GM23338 (cell line): ENCODE data around the gene SPATS1.

ENCODE experiments used
- CREB1 ChIP-seq: fragments of 250-450 bp; sonication (Bioruptor Pico); IDR thresholded peaks from 2 replicates; pipeline ENCODE4 v1.5.0; 2020; ENCODE audit warnings: low read depth, mild to moderate bottlenecking, moderate library complexity
- EZH2 ChIP-seq: fragments of 200-600 bp; sonication (generic); IDR thresholded peaks from one replicate; pipeline ENCODE4 v1.8.0; 2017; ENCODE audit warnings: antibody characterized with exemption, mild to moderate bottlenecking, low read depth; ENCODE audit not compliant: unreplicated experiment
- EZH2phosphoT487 ChIP-seq: fragments of 200-600 bp; sonication (generic); IDR thresholded peaks from one replicate; pipeline ENCODE4 v1.8.1; 2018; ENCODE audit warnings: antibody characterized with exemption; ENCODE audit not compliant: unreplicated experiment
- JUNB ChIP-seq: IDR thresholded peaks from one replicate; pipeline ENCODE4 v1.6.1; 2016; ENCODE audit warnings: antibody characterized with exemption; ENCODE audit not compliant: unreplicated experiment
- NANOG ChIP-seq: IDR thresholded peaks from 2 replicates; pipeline ENCODE4 v1.6.1; 2016; ENCODE audit warnings: antibody characterized with exemption, borderline replicate concordance
- POLR2AphosphoS5 ChIP-seq: IDR thresholded peaks from 2 replicates; pipeline ENCODE4 v1.6.1; 2016; ENCODE audit warnings: antibody characterized with exemption, low read depth
- ZNF114 ChIP-seq: fragments of 250-450 bp; sonication (Bioruptor Pico); IDR thresholded peaks from 2 replicates; pipeline ENCODE4 v1.5.0; 2020; ENCODE audit warnings: mild to moderate bottlenecking, moderate library complexity
- ZNF331 ChIP-seq: fragments of 250-450 bp; sonication (Bioruptor Pico); IDR thresholded peaks from 2 replicates; pipeline ENCODE4 v1.5.0; 2020; ENCODE audit warnings: low read depth, mild to moderate bottlenecking, moderate library complexity
- TF ChIP-seq, protein P1 (sequence below), 2 experiments: fragments of 200-600 bp in 1 of 2; sonication (generic) in 1 of 2; conservative IDR thresholded peaks; 2 replicates each; pipeline versions ENCODE4 v1.5.1 to v1.6.1; 2016 to 2017; ENCODE audit warnings: antibody characterized with exemption in 2 of 2, low read depth in 2 of 2, mild to moderate bottlenecking in 2 of 2, moderate library complexity in 1 of 2
- TF ChIP-seq, protein P2 (sequence below): IDR thresholded peaks from one replicate; pipeline ENCODE4 v1.6.1; 2018; ENCODE audit warnings: antibody characterized with exemption; ENCODE audit not compliant: unreplicated experiment
- TF ChIP-seq, protein P3 (sequence below): IDR thresholded peaks from 2 replicates; pipeline ENCODE4 v1.6.1; 2016; ENCODE audit warnings: antibody characterized with exemption
- TF ChIP-seq, protein P4 (sequence below): fragments of 250-450 bp; sonication (Bioruptor Pico); IDR thresholded peaks from 2 replicates; pipeline ENCODE4 v1.5.0; 2020; ENCODE audit warnings: mild to moderate bottlenecking, moderate library complexity

- no peak for TF ChIP-seq EZH2phosphoT487
- TF ChIP-seq, protein P1, sequence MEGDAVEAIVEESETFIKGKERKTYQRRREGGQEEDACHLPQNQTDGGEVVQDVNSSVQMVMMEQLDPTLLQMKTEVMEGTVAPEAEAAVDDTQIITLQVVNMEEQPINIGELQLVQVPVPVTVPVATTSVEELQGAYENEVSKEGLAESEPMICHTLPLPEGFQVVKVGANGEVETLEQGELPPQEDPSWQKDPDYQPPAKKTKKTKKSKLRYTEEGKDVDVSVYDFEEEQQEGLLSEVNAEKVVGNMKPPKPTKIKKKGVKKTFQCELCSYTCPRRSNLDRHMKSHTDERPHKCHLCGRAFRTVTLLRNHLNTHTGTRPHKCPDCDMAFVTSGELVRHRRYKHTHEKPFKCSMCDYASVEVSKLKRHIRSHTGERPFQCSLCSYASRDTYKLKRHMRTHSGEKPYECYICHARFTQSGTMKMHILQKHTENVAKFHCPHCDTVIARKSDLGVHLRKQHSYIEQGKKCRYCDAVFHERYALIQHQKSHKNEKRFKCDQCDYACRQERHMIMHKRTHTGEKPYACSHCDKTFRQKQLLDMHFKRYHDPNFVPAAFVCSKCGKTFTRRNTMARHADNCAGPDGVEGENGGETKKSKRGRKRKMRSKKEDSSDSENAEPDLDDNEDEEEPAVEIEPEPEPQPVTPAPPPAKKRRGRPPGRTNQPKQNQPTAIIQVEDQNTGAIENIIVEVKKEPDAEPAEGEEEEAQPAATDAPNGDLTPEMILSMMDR (conservative IDR thresholded peaks at IDR 0.05; ENCODE audit: low read depth in 2 of 2) = no peak
- TF ChIP-seq POLR2AphosphoS5 = no peak
- no peak for TF ChIP-seq EZH2
- TF ChIP-seq, protein P2, sequence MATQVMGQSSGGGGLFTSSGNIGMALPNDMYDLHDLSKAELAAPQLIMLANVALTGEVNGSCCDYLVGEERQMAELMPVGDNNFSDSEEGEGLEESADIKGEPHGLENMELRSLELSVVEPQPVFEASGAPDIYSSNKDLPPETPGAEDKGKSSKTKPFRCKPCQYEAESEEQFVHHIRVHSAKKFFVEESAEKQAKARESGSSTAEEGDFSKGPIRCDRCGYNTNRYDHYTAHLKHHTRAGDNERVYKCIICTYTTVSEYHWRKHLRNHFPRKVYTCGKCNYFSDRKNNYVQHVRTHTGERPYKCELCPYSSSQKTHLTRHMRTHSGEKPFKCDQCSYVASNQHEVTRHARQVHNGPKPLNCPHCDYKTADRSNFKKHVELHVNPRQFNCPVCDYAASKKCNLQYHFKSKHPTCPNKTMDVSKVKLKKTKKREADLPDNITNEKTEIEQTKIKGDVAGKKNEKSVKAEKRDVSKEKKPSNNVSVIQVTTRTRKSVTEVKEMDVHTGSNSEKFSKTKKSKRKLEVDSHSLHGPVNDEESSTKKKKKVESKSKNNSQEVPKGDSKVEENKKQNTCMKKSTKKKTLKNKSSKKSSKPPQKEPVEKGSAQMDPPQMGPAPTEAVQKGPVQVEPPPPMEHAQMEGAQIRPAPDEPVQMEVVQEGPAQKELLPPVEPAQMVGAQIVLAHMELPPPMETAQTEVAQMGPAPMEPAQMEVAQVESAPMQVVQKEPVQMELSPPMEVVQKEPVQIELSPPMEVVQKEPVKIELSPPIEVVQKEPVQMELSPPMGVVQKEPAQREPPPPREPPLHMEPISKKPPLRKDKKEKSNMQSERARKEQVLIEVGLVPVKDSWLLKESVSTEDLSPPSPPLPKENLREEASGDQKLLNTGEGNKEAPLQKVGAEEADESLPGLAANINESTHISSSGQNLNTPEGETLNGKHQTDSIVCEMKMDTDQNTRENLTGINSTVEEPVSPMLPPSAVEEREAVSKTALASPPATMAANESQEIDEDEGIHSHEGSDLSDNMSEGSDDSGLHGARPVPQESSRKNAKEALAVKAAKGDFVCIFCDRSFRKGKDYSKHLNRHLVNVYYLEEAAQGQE = no peak
- no peak for TF ChIP-seq JUNB
- TF ChIP-seq ZNF114 (CRISPR knock-in tag) = no peak
- no peak for TF ChIP-seq ZNF331
- TF ChIP-seq, protein P3, sequence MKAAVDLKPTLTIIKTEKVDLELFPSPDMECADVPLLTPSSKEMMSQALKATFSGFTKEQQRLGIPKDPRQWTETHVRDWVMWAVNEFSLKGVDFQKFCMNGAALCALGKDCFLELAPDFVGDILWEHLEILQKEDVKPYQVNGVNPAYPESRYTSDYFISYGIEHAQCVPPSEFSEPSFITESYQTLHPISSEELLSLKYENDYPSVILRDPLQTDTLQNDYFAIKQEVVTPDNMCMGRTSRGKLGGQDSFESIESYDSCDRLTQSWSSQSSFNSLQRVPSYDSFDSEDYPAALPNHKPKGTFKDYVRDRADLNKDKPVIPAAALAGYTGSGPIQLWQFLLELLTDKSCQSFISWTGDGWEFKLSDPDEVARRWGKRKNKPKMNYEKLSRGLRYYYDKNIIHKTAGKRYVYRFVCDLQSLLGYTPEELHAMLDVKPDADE = no peak
- TF ChIP-seq, protein P4, sequence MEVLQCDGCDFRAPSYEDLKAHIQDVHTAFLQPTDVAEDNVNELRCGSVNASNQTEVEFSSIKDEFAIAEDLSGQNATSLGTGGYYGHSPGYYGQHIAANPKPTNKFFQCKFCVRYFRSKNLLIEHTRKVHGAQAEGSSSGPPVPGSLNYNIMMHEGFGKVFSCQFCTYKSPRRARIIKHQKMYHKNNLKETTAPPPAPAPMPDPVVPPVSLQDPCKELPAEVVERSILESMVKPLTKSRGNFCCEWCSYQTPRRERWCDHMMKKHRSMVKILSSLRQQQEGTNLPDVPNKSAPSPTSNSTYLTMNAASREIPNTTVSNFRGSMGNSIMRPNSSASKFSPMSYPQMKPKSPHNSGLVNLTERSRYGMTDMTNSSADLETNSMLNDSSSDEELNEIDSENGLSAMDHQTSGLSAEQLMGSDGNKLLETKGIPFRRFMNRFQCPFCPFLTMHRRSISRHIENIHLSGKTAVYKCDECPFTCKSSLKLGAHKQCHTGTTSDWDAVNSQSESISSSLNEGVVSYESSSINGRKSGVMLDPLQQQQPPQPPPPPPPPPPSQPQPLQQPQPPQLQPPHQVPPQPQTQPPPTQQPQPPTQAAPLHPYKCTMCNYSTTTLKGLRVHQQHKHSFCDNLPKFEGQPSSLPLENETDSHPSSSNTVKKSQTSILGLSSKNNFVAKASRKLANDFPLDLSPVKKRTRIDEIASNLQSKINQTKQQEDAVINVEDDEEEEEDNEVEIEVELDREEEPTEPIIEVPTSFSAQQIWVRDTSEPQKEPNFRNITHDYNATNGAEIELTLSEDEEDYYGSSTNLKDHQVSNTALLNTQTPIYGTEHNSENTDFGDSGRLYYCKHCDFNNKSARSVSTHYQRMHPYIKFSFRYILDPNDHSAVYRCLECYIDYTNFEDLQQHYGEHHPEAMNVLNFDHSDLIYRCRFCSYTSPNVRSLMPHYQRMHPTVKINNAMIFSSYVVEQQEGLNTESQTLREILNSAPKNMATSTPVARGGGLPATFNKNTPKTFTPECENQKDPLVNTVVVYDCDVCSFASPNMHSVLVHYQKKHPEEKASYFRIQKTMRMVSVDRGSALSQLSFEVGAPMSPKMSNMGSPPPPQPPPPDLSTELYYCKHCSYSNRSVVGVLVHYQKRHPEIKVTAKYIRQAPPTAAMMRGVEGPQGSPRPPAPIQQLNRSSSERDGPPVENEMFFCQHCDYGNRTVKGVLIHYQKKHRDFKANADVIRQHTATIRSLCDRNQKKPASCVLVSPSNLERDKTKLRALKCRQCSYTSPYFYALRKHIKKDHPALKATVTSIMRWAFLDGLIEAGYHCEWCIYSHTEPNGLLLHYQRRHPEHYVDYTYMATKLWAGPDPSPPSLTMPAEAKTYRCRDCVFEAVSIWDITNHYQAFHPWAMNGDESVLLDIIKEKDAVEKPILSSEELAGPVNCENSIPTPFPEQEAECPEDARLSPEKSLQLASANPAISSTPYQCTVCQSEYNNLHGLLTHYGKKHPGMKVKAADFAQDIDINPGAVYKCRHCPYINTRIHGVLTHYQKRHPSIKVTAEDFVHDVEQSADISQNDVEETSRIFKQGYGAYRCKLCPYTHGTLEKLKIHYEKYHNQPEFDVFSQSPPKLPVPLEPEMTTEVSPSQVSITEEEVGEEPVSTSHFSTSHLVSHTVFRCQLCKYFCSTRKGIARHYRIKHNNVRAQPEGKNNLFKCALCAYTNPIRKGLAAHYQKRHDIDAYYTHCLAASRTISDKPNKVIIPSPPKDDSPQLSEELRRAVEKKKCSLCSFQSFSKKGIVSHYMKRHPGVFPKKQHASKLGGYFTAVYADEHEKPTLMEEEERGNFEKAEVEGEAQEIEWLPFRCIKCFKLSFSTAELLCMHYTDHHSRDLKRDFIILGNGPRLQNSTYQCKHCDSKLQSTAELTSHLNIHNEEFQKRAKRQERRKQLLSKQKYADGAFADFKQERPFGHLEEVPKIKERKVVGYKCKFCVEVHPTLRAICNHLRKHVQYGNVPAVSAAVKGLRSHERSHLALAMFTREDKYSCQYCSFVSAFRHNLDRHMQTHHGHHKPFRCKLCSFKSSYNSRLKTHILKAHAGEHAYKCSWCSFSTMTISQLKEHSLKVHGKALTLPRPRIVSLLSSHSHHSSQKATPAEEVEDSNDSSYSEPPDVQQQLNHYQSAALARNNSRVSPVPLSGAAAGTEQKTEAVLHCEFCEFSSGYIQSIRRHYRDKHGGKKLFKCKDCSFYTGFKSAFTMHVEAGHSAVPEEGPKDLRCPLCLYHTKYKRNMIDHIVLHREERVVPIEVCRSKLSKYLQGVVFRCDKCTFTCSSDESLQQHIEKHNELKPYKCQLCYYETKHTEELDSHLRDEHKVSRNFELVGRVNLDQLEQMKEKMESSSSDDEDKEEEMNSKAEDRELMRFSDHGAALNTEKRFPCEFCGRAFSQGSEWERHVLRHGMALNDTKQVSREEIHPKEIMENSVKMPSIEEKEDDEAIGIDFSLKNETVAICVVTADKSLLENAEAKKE = no peak
- no peak for TF ChIP-seq CREB1 (CRISPR knock-in tag)
- TF ChIP-seq NANOG = no peak
These were observed 7.6 kb downstream of the SPATS1 start for GRCh38 chr6:44349904-44350649.
